Activated CD4-positive, alpha-beta T cell treated with anti-CD3 and anti-CD28 coated beads, Interleukin-2, amount 10 ng/mL, durations not matched to agents 24 days and 14 days (primary cell): ENCODE measurements around the gene C2CD2. TPM values are rescaled to one million over a fixed set of nuclear protein-coding genes. Genes with fewer than 3 reads are reported as not detected.
A peak's percentile ranks its signal among the peaks of the same experiment; 100 is the strongest.

Experiments used
- DNase-seq: peaks from one replicate; pipeline ENCODE4 v3.0.0; 2022
- H3K27ac Mint-ChIP-seq: one replicate; pipeline ENCODE4 v1.8.0; 2022; ENCODE audit warnings: mild to moderate bottlenecking, mixed read lengths
- H3K27me3 Mint-ChIP-seq: one replicate; pipeline ENCODE4 v1.8.0; 2022; ENCODE audit warnings: mixed read lengths
- H3K36me3 Mint-ChIP-seq: one replicate; pipeline ENCODE4 v1.8.0; 2022; ENCODE audit warnings: low read depth, mild to moderate bottlenecking, mixed read lengths
- H3K4me1 Mint-ChIP-seq: one replicate; pipeline ENCODE4 v1.8.0; 2021; ENCODE audit warnings: mixed read lengths
- H3K4me3 Mint-ChIP-seq: one replicate; pipeline ENCODE4 v1.8.0; 2022; ENCODE audit warnings: mild to moderate bottlenecking, moderate library complexity, mixed read lengths
- H3K9me3 Mint-ChIP-seq: one replicate; pipeline ENCODE4 v1.8.0; 2021; ENCODE audit warnings: mixed read lengths
- intact Hi-C: fragments of 100-400 bp; cut with micrococcal nuclease; formaldehyde crosslinking; loops from one replicate; pipeline ENCODE4 v1.15.1; 2023
- total RNA-seq: library from RNA; stranded (reverse); gene quantifications from 2 replicates; pipeline ENCODE4 v1.2.3, GENCODE V29; 2022

Gene C2CD2
- total RNA-seq, 1 donor from 2014 or later, result 9.3 TPM

DNA sequence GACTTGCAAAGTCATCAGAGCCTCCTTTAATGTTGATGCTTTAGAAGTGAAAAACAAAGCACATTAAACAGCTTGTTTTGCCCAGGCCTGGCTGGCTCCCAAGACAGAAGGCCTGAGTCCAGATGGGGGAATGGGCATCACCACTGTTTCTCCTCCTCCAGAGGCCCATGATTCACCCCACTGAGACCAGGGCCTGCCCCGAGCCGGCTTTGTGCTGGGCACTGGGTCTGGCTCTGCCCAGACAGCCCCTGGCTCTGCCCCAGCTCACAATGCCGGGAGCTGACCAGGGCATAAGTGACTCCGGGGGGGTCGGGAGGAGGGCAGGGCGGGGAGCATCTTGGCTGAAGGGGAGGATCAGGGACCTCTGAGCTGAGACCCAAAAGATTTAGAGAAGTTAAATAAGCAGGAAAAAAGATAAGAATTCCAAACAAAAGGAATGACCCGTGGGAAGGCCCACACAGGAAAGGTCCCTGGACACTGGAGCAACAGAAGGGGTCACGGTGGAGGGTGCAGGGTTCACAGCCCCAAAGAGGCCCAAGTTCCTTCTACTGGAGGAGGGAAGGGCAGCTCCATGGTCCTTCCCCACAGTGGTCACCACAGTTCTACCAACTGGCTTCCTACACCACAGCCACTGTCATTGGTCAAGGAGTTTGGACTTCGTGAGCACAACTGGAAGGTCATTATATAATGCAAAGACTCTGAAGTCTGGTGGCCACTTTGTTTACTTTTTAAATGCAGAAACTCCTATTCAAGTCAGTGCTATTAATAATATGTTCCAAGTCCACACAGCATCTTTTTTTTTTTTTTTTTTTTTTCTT is 5.5 kb downstream of the C2CD2 start:
- no peak for DNase-seq
- H3K27me3 Mint-ChIP-seq, result peaks cover 15% of the 10 kb centered on the region
- H3K9me3 Mint-ChIP-seq, result no peaks in the 10 kb centered on the region
- peaks cover 7% of the 10 kb centered on the region for H3K4me1 Mint-ChIP-seq
- intact Hi-C loops, result no loop called here
- no peak overlapping the region for H3K4me3 Mint-ChIP-seq
- H3K27ac Mint-ChIP-seq, result no peak overlapping the region
- no peaks in the 10 kb centered on the region for H3K36me3 Mint-ChIP-seq

DNA sequence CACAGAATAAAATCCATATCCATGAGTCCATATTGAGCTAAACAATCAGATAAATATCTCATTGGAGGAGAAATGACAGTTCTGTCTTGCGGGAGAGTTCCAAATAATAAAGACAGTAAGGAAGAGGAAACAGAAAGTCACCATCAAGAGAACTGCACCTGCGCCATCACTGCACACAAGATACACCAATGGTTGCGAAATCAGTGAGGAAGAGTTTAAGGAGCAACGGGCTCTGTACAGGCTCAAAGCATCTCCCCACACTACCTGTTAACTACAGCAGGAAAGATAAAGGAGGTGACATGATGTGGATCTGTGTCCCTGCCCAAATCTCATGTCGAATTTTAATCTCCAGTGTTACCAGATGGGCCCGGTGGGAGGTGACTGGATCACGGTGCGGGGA is 7.8 kb downstream of the C2CD2 start:
- Mint-ChIP-seq H3K4me3 (no peak overlapping the region), H3K4me1 (no peaks in the 10 kb centered on the region), H3K27me3 (no peaks in the 10 kb centered on the region), H3K27ac (no peak overlapping the region), H3K36me3 (no peaks in the 10 kb centered on the region), H3K9me3 (no peaks in the 10 kb centered on the region)
- no peak for DNase-seq
- intact Hi-C loops, result no loop called here

DNA sequence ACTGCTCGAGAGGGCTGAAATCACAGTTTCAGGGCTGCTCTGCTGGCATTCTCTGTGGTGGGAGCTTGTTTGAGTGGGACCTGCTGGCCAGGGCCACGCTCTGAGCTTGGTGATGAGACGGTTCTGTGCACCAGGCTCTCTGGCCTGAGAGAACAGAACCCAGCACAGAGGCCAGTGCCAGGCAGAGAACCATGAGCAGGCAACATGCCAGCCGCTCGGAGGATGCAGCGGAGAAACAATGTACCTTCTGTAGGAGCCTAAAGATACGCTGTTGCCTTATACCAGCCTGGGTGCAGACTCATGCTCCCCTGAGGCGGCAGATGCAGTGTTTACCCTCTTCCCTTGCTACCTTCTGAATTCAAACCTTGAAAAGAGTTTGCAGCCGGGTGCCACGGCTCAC is 10.0 kb downstream of the C2CD2 start:
- Mint-ChIP-seq H3K27ac (no peak overlapping the region), H3K27me3 (no peaks in the 10 kb centered on the region), H3K36me3 (no peaks in the 10 kb centered on the region), H3K4me3 (no peak overlapping the region), H3K9me3 (no peaks in the 10 kb centered on the region), H3K4me1 (no peaks in the 10 kb centered on the region)
- DNase-seq, result no peak
- intact Hi-C loops, result no loop called here

DNA sequence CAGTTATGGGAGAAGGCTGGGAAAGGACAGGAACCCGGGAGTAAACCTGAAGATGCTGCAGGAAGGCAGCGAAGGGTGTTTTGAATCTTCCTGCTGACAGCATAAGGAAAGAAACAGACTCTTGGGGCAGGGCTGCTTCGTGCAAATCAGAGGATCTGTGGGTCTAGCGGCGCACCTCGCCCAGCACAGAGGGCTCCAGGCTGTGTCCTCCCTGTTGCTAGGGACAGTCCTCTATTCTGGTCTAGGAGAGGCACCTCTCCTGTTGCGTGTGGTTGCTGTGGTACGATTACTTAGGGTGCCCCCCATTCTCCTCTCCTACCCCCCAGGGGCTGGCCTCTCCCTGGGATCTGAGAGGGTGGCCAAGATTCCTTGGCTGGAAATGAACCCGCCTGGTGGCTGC is 11.4 kb downstream of the C2CD2 start:
- DNase-seq, result no peak
- Mint-ChIP-seq H3K36me3 (no peaks in the 10 kb centered on the region), H3K9me3 (no peaks in the 10 kb centered on the region), H3K27me3 (peaks cover 3% of the 10 kb centered on the region), H3K4me3 (no peak overlapping the region), H3K27ac (no peak overlapping the region), H3K4me1 (no peaks in the 10 kb centered on the region)
- intact Hi-C loops, result no loop called here

DNA sequence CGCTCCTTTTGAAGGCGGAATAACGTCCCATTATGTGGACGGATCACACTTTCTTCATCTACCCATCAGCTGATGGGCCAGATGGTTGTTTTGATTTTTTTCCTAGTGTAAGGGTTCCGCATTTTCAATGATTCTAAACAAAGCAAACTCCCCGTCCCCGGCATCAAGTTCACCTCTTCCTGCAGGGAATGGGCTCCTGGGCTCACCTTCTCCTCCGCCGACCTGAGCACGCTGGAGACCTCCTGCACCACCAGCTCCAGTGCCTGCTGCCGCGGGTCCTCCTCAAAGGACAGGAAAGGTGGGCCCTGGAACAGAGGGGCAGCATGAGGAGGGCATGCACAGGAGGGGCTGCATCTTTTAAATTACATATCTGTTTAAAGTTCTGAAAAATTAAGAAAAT is 11.9 kb downstream of the C2CD2 start:
- no peak overlapping the region for H3K27ac Mint-ChIP-seq
- H3K4me3 Mint-ChIP-seq, result no peak overlapping the region
- peaks cover 4% of the 10 kb centered on the region for H3K27me3 Mint-ChIP-seq
- DNase-seq, result no peak
- H3K4me1 Mint-ChIP-seq, result no peaks in the 10 kb centered on the region
- H3K9me3 Mint-ChIP-seq, result no peaks in the 10 kb centered on the region
- intact Hi-C loops, result no loop called here
- H3K36me3 Mint-ChIP-seq, result no peaks in the 10 kb centered on the region

DNA sequence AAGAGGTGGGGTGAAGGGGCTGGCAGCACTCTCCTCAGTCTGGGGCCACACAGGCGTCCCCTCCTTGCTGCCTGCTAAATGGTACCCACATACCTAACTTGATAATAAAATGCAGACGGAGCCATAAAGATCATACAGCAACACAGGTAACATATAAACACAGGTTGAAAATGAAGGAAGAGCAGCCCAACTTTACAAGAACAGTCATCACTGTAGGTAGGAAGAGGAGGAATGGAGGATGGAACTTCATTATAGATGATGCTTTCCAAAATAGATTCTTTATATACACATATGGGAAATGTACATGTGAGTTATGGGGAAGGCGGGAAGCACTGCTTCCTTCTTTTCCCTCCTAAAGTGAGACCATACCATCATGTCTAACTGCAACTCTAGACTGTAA is 13.4 kb downstream of the C2CD2 start:
- Mint-ChIP-seq H3K36me3 (no peaks in the 10 kb centered on the region), H3K27ac (no peak overlapping the region), H3K4me1 (no peaks in the 10 kb centered on the region), H3K27me3 (peaks cover 4% of the 10 kb centered on the region), H3K9me3 (no peaks in the 10 kb centered on the region), H3K4me3 (no peak overlapping the region)
- intact Hi-C loops, result no loop called here
- DNase-seq, result no peak

DNA sequence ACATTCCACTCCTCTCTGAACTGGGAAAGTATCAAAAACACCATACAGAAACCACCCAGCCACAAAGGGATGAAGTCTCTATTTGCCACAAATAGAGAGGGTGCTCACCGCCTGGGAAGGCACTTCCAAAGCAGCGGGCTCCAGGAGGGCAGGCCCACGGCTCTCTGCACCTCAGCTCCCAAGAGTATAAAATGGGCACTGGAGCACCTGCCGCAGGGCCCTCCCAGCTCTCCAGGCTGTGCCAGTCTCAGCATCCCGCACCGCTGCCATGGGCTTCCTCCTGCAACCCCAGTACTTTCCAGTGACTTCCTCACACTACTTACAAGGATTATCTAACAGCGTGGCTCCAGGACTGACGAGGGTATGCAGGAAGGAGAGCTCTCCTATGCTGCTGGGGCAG is 14.4 kb downstream of the C2CD2 start:
- DNase-seq, result no peak
- Mint-ChIP-seq H3K4me3 (no peak overlapping the region), H3K27me3 (peaks cover 4% of the 10 kb centered on the region), H3K4me1 (no peaks in the 10 kb centered on the region), H3K36me3 (no peaks in the 10 kb centered on the region), H3K9me3 (no peaks in the 10 kb centered on the region), H3K27ac (no peak overlapping the region)
- intact Hi-C loops, result no loop called here

DNA sequence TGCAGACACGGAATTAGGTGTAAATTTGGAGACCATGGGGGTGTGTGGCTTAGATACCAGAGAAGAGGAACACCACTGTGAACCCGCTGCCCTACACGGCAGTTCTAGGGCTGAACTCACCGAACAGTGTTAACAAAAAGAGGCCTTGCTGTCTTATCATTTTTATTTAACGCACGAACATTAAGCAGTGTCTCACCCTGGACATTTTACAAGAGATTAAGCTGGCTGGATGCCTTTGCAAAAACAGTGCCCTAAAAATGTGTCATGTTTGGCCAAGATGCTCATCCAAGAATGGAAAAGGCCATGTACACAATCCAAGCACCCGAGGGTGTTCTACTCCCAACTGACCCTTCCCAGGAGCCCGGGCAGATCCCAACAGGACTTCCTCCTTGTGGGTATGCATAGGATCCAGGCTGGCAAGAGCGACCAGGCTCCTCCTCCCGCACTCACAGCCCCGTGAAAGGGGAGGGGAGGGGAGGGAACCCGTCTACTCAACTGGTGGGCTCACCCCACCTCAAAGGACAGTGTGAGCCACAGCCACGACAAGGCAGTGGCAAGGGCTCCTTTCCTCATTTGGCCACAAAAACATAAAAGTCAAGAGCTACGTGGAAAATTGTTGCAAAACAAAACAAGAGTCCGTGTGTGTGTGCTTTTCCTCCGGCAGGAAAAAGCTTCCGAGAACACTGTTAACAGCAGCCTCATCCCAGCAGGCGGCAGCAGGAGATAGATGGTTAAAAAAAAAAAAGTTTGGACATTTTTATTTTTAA is 20.3 kb downstream of the C2CD2 start:
- Mint-ChIP-seq H3K4me1 (peaks cover 11% of the 10 kb centered on the region), H3K27me3 (peaks cover 4% of the 10 kb centered on the region), H3K9me3 (no peaks in the 10 kb centered on the region), H3K36me3 (no peaks in the 10 kb centered on the region), H3K4me3 (no peak overlapping the region), H3K27ac (no peak overlapping the region)
- intact Hi-C loops, result no loop called here
- DNase-seq, result no peak

DNA sequence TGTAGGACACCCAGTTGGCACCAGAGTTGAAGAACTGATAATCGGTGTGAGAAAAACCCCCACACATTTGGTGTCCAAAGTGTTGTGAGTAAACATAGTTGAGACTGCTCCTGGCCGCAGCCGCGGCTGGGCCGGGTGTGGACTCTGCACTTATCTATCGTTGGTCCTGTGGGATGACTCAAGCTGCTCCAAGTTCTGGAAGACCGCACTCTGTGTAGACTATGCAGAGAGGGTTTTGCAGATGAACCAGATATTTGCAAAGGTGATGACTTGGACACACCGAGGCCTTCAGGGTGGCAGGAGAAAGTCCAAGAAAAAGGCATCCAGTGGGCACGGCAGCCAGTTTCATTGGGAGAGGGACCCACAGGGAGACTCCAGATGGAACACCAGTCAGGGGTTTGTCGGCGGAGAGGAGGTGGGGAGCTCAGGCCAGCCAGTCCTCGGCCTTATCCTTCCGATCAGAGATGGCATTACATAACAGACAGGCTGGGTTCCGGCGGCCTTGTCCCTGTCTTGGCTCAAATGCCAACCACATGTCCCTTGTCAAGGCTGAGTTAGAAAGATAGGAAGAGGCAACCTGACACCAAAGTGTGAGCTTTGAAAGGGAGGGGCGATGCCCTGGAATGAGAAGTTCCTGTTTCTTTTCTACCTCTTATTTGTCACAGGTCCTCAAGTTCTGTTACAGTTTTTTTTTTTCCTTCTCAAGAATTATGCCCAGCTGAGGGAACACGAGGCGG is 21.1 kb downstream of the C2CD2 start:
- Mint-ChIP-seq H3K4me1 (peaks cover 18% of the 10 kb centered on the region), H3K9me3 (no peaks in the 10 kb centered on the region), H3K27ac (no peak overlapping the region), H3K27me3 (peaks cover 4% of the 10 kb centered on the region), H3K36me3 (no peaks in the 10 kb centered on the region), H3K4me3 (no peak overlapping the region)
- DNase-seq, result no peak
- intact Hi-C loops, result no loop called here

DNA sequence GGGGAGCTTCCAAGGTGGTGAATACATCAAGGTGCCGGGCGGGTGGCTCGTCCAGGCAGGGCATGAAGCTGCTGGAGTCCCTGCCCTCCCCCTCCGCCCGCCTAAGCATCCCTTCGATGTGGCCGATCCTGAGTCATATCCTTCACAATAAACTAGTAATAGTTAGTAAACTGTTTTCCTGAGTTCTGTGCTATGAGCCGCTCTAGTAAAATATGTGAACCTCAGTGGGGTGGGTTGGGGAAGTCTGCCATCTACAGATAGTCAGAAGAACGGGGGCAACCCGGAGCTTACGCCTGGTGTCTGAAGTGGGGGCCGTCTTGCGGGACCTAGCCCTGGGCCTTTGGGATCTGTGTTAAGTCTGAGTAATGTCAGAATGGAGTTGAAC is 21.6 kb downstream of the C2CD2 start:
- Mint-ChIP-seq H3K36me3 (no peaks in the 10 kb centered on the region), H3K27ac (no peak overlapping the region), H3K4me3 (no peak overlapping the region), H3K4me1 (peaks cover 22% of the 10 kb centered on the region), H3K9me3 (no peaks in the 10 kb centered on the region), H3K27me3 (no peaks in the 10 kb centered on the region)
- no peak for DNase-seq
- intact Hi-C loops, result no loop called here

DNA sequence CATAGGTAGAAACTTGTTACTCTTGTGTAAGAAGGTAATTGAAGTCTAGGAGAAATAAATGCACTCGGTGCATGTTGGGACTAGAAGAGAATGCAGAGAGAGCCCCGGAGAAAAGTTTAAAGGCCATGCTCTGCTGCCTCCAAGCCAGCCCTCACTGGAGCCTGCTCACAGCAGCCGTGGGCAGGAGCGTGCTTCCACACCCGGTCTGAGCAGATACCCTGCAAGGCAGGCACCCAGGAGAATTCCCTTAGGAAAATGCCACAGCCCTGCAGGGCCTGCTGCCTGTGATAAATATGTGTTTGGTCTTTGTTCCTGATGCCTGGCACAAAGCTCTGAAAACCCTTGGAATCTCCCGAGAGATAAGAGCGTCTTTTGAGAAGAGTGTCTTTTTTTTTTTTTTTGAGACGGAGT is 22.8 kb downstream of the C2CD2 start:
- H3K36me3 Mint-ChIP-seq, result no peaks in the 10 kb centered on the region
- H3K4me3 Mint-ChIP-seq, result no peak overlapping the region
- H3K9me3 Mint-ChIP-seq, result no peaks in the 10 kb centered on the region
- no peak for DNase-seq
- H3K27ac Mint-ChIP-seq, result no peak overlapping the region
- H3K27me3 Mint-ChIP-seq, result no peaks in the 10 kb centered on the region
- peaks cover 28% of the 10 kb centered on the region for H3K4me1 Mint-ChIP-seq
- intact Hi-C loops, result no loop called here

DNA sequence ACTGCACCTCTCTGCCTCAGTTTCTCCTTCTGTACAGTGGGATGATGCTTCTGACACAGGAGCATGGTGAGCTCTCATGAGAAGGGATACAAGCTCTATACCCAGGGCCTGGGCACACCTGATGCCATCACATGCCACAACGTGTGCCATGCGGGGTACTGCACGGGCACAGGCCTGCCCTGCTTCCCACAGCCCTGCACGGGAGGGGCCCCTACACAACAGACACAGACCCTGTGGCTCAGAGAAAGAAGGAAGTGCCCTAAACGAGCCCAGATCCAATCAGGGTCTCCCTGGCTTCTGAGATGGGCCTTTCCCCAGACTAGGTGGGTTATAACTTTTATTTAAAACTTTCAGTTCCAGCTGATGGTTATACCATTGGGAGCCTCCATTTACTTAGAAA is 24.6 kb downstream of the C2CD2 start:
- Mint-ChIP-seq H3K9me3 (no peaks in the 10 kb centered on the region), H3K4me1 (peaks cover 42% of the 10 kb centered on the region), H3K4me3 (no peak overlapping the region), H3K27me3 (no peaks in the 10 kb centered on the region), H3K27ac (no peak overlapping the region), H3K36me3 (no peaks in the 10 kb centered on the region)
- intact Hi-C loops, result no loop called here
- no peak for DNase-seq

DNA sequence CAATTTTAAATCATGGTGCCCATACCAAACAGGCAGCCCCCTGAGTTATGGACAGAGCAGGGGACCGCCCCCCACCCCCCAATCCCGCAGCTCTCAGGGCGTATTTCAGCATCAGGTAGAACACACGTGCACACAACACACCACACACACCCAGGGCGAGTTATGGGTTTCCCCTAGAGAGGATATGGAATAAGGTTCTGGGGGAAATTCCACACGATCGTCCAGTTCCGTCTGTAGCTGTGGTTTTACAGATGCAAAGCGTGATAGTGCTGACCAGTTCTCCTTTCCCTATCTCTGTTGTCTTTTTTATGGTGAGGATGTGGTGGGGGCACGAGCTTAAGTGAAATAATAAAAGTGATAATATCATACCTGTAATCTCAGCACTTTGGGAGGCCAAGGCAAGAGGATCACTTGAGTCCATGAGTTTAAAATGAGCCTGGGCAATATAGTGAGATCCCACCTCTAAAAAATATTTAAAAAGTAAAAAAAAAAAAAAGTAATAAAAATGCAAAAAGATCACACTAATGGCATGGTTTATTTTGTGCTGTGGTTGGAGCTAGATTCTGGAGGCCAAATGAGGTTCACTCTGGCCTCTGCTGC is 25.1 kb downstream of the C2CD2 start:
- Mint-ChIP-seq H3K27ac (peak overlapping the region; percentile 72), H3K4me3 (no peak overlapping the region), H3K27me3 (no peaks in the 10 kb centered on the region), H3K36me3 (no peaks in the 10 kb centered on the region), H3K4me1 (peaks cover 47% of the 10 kb centered on the region), H3K9me3 (no peaks in the 10 kb centered on the region)
- intact Hi-C loops, result no loop called here
- DNase-seq, result no peak
